ENCODE results near the gene DNAH2. TPM values are rescaled to one million over a fixed set of nuclear protein-coding genes. Genes with fewer than 3 reads are reported as not detected.

Gene DNAH2
- total and polyA plus RNA-seq, 4 experiments from 2014 or later, result not detected

- no peak overlapping the region for H3K27ac ChIP-seq (ENCODE audit: low read depth, low read length)
- no peak for DNase-seq
These were observed 162.7 kb downstream of the DNAH2 start for GRCh38 chr17:7880076-7880868.

GRCh38 chr17:7881276-7882054 lies 163.9 kb downstream of the DNAH2 start:
- H3K4me1 Mint-ChIP-seq, result peaks cover 4 to 11% (median 7%) of the 10 kb centered on the region in 4 donors
- H3K27me3 Mint-ChIP-seq, result no peaks in the 10 kb centered on the region
- H3K9me3 Mint-ChIP-seq, result no peaks in the 10 kb centered on the region
- no peaks in the 10 kb centered on the region for H3K9me3 ChIP-seq (ENCODE audit: control insufficient read depth in 1 of 2, low read length in 2 of 2)
- H3K4me3 ChIP-seq (ENCODE audit: low read length in 2 of 2), result no peak overlapping the region
- no peak overlapping the region for H3K27ac Mint-ChIP-seq
- ChIA-PET POLR2A (ENCODE audit: partially characterized antibody) (no interaction called here), CTCF (ENCODE audit: partially characterized antibody) (no interaction called here)
- peaks cover 47% of the 10 kb centered on the region for H3K4me1 ChIP-seq (ENCODE audit: insufficient read depth, low read length)
- H3K36me3 Mint-ChIP-seq, result peaks cover 0 to 8% of the 10 kb centered on the region in 2 donors
- H3K27ac ChIP-seq (ENCODE audit: low read depth, low read length), result no peak overlapping the region
- intact Hi-C loops (cut with micrococcal nuclease), result no loop called here
- H3K4me3 Mint-ChIP-seq, result no peak overlapping the region
- peaks cover 14% of the 10 kb centered on the region for H3K36me3 ChIP-seq (ENCODE audit: insufficient read depth, low read length)
- DNase-seq, result no peak
- no peaks in the 10 kb centered on the region for H3K27me3 ChIP-seq (ENCODE audit: insufficient read depth, low read length)

More at GRCh38 chr17:7880076-7880868, 162.7 kb downstream of the DNAH2 start:
- Histone ChIP-seq H3K4me3 (ENCODE audit: low read length in 2 of 2) (no peak overlapping the region), H3K27me3 (ENCODE audit: insufficient read depth, low read length) (no peaks in the 10 kb centered on the region), H3K36me3 (ENCODE audit: insufficient read depth, low read length) (peaks cover 14% of the 10 kb centered on the region), H3K4me1 (ENCODE audit: insufficient read depth, low read length) (peaks cover 46% of the 10 kb centered on the region), H3K9me3 (ENCODE audit: control insufficient read depth in 1 of 2, low read length in 2 of 2) (no peaks in the 10 kb centered on the region)
- Mint-ChIP-seq H3K36me3 (peaks cover 0 to 4% of the 10 kb centered on the region in 2 donors), H3K9me3 (no peaks in the 10 kb centered on the region), H3K27ac (no peak overlapping the region), H3K4me3 (no peak overlapping the region), H3K4me1 (peaks cover 6 to 13% (median 8%) of the 10 kb centered on the region in 4 donors), H3K27me3 (no peaks in the 10 kb centered on the region)
- ChIA-PET POLR2A (ENCODE audit: partially characterized antibody) (interaction anchor here (1.3 to 1.4 kb wide), 2 partner anchors 9 to 46 kb away, joined by 3 to 4 read pairs; partner anchors contain the start of gene KDM6B), CTCF (ENCODE audit: partially characterized antibody) (no interaction called here)
- intact Hi-C loops (cut with micrococcal nuclease), result no loop called here

- DNase-seq, result no peak
- Mint-ChIP-seq H3K36me3 (peaks cover 0 to 11% of the 10 kb centered on the region in 2 donors), H3K4me3 (no peak overlapping the region), H3K27me3 (no peaks in the 10 kb centered on the region), H3K4me1 (peaks cover 4 to 12% (median 7%) of the 10 kb centered on the region in 4 donors), H3K27ac (no peak overlapping the region), H3K9me3 (no peaks in the 10 kb centered on the region)
- CTCF ChIA-PET (ENCODE audit: partially characterized antibody), result interaction anchor here (2.6 kb wide), 1 partner anchor 20 kb away, joined by 13 read pairs; no protein-coding TSS in a partner anchor
- Histone ChIP-seq H3K36me3 (ENCODE audit: insufficient read depth, low read length) (peaks cover 14% of the 10 kb centered on the region), H3K4me1 (ENCODE audit: insufficient read depth, low read length) (peaks cover 53% of the 10 kb centered on the region), H3K4me3 (ENCODE audit: low read length in 2 of 2) (no peak overlapping the region), H3K27me3 (ENCODE audit: insufficient read depth, low read length) (no peaks in the 10 kb centered on the region), H3K9me3 (ENCODE audit: control insufficient read depth in 1 of 2, low read length in 2 of 2) (no peaks in the 10 kb centered on the region), H3K27ac (ENCODE audit: low read depth, low read length) (no peak overlapping the region)
- intact Hi-C loops (cut with micrococcal nuclease), result no loop called here
- POLR2A ChIA-PET (ENCODE audit: partially characterized antibody), result interaction anchor here (2.2 kb wide), 1 partner anchor 13 kb away, joined by 6 read pairs; no protein-coding TSS in a partner anchor
These were observed 164.5 kb downstream of the DNAH2 start for GRCh38 chr17:7882068-7882467.

- no peaks in the 10 kb centered on the region for H3K9me3 Mint-ChIP-seq
- peaks cover 0 to 9% of the 10 kb centered on the region in 2 donors for H3K36me3 Mint-ChIP-seq
- CTCF ChIA-PET (ENCODE audit: partially characterized antibody), result interaction anchor here (1.1 to 2.6 kb wide), 5 partner anchors 12 to 107 kb away, joined by 3 to 13 read pairs (median 5); partner anchors contain the start of gene NAA38
- H3K4me1 Mint-ChIP-seq, result peaks cover 4 to 12% (median 6%) of the 10 kb centered on the region in 4 donors
- POLR2A ChIA-PET (ENCODE audit: partially characterized antibody), result interaction anchor here (0.9 to 2.2 kb wide), 4 partner anchors 10 to 49 kb away, joined by 3 to 10 read pairs (median 4); partner anchors contain the start of genes CNTROB and TRAPPC1
- no peaks in the 10 kb centered on the region for H3K27me3 ChIP-seq (ENCODE audit: insufficient read depth, low read length)
- H3K27ac ChIP-seq (ENCODE audit: low read depth, low read length), result peak overlapping the region; percentile 23
- no peak overlapping the region for H3K4me3 Mint-ChIP-seq
- H3K4me3 ChIP-seq (ENCODE audit: low read length in 2 of 2), result no peak overlapping the region
- DNase-seq, result no peak
- H3K36me3 ChIP-seq (ENCODE audit: insufficient read depth, low read length), result peaks cover 14% of the 10 kb centered on the region
- H3K27ac Mint-ChIP-seq, result no peak overlapping the region
- H3K9me3 ChIP-seq (ENCODE audit: control insufficient read depth in 1 of 2, low read length in 2 of 2), result no peaks in the 10 kb centered on the region
- H3K4me1 ChIP-seq (ENCODE audit: insufficient read depth, low read length), result peaks cover 54% of the 10 kb centered on the region
- H3K27me3 Mint-ChIP-seq, result no peaks in the 10 kb centered on the region
- intact Hi-C loops (cut with micrococcal nuclease), result no loop called here
These were observed 165.1 kb downstream of the DNAH2 start for GRCh38 chr17:7882629-7883028.

Other genes with a start within 250 kb of the DNAH2 start
- 10 to 100 TPM; 75.2 to 75.7 TPM for gene ZBTB4, start 238.1 kb upstream of the DNAH2 start, total RNA-seq
- gene ZBTB4, start 238.1 kb upstream of the DNAH2 start, polyA plus RNA-seq, result 10 to 100 TPM in 1 of 2 donors, 1 to 10 TPM in 1; 4.6 to 21.2 TPM
- gene SLC35G6, start 236.3 kb upstream of the DNAH2 start, total RNA-seq, result not detected
- gene SLC35G6, start 236.3 kb upstream of the DNAH2 start, polyA plus RNA-seq, result not detected
- 100 to 1,000 TPM; 178 to 191 TPM for gene POLR2A, start 233.4 kb upstream of the DNAH2 start, total RNA-seq
- 10 to 100 TPM in 1 of 2 donors, 1 to 10 TPM in 1; 8.6 to 76.2 TPM for gene POLR2A, start 233.4 kb upstream of the DNAH2 start, polyA plus RNA-seq
- 10 to 100 TPM; 45.1 to 52.2 TPM for gene TNFSF12, start 168.7 kb upstream of the DNAH2 start, total RNA-seq
- gene TNFSF12, start 168.7 kb upstream of the DNAH2 start, polyA plus RNA-seq, result 10 to 100 TPM; 45.8 to 72.8 TPM
- 1 to 10 TPM; 2.9 to 3.8 TPM for gene TNFSF13, start 159.0 kb upstream of the DNAH2 start, total RNA-seq
- under 1 TPM in 1 of 2 donors, not detected in 1; 0.68 TPM for gene TNFSF13, start 159.0 kb upstream of the DNAH2 start, polyA plus RNA-seq
- 10 to 100 TPM; 37.7 to 40.1 TPM for gene SENP3, start 155.8 kb upstream of the DNAH2 start, total RNA-seq
- 10 to 100 TPM; 13.1 to 15.5 TPM for gene SENP3, start 155.8 kb upstream of the DNAH2 start, polyA plus RNA-seq
- 10 to 100 TPM; 19.8 to 20.9 TPM for gene CD68, start 138.1 kb upstream of the DNAH2 start, total RNA-seq
- under 1 TPM in 1 of 2 donors, not detected in 1; 0.59 TPM for gene CD68, start 138.1 kb upstream of the DNAH2 start, polyA plus RNA-seq
- gene MPDU1, start 133.9 kb upstream of the DNAH2 start, total RNA-seq, result 10 to 100 TPM; 23.8 to 25.0 TPM
- 10 to 100 TPM; 41.7 to 50.1 TPM for gene MPDU1, start 133.9 kb upstream of the DNAH2 start, polyA plus RNA-seq
- 1 to 10 TPM; 1.0 to 1.1 TPM for gene SOX15, start 127.7 kb upstream of the DNAH2 start, total RNA-seq
- gene SOX15, start 127.7 kb upstream of the DNAH2 start, polyA plus RNA-seq, result not detected
- gene FXR2, start 102.8 kb upstream of the DNAH2 start, total RNA-seq, result 10 to 100 TPM; 44.1 to 46.6 TPM
- 10 to 100 TPM in 1 of 2 donors, 1 to 10 TPM in 1; 9.2 to 18.6 TPM for gene FXR2, start 102.8 kb upstream of the DNAH2 start, polyA plus RNA-seq
- 10 to 100 TPM; 65.8 to 76.9 TPM for gene SAT2, start 89.9 kb upstream of the DNAH2 start, total RNA-seq
- gene SAT2, start 89.9 kb upstream of the DNAH2 start, polyA plus RNA-seq, result 10 to 100 TPM; 27.0 to 50.8 TPM
- gene SHBG, start 87.6 kb upstream of the DNAH2 start, total RNA-seq, result not detected
- gene SHBG, start 87.6 kb upstream of the DNAH2 start, polyA plus RNA-seq, result not detected
- under 1 TPM; 0.22 to 0.52 TPM for gene ATP1B2, start 66.8 kb upstream of the DNAH2 start, total RNA-seq
- gene ATP1B2, start 66.8 kb upstream of the DNAH2 start, polyA plus RNA-seq, result not detected
- 10 to 100 TPM; 89.1 to 97.4 TPM for gene TP53, start 30.3 kb upstream of the DNAH2 start, total RNA-seq
- gene TP53, start 30.3 kb upstream of the DNAH2 start, polyA plus RNA-seq, result 10 to 100 TPM; 15.9 to 35.3 TPM
- gene WRAP53, start 29.3 kb upstream of the DNAH2 start, total RNA-seq, result 10 to 100 TPM; 11.9 to 12.5 TPM
- 10 to 100 TPM in 1 of 2 donors, 1 to 10 TPM in 1; 9.8 to 13.1 TPM for gene WRAP53, start 29.3 kb upstream of the DNAH2 start, polyA plus RNA-seq
- gene EFNB3, start 12.5 kb upstream of the DNAH2 start, total RNA-seq, result under 1 TPM; 0.09 to 0.11 TPM
- not detected for gene EFNB3, start 12.5 kb upstream of the DNAH2 start, polyA plus RNA-seq
- gene KDM6B, start 116.5 kb downstream of the DNAH2 start, total RNA-seq, result 100 to 1,000 TPM; 119 to 129 TPM
- gene KDM6B, start 116.5 kb downstream of the DNAH2 start, polyA plus RNA-seq, result 1 to 10 TPM in 1 of 2 donors, not detected in 1; 1.7 TPM
- 1 to 10 TPM; 6.2 to 7.9 TPM for gene TMEM88, start 137.3 kb downstream of the DNAH2 start, total RNA-seq
- not detected for gene TMEM88, start 137.3 kb downstream of the DNAH2 start, polyA plus RNA-seq
- gene NAA38, start 139.8 kb downstream of the DNAH2 start, total RNA-seq, result 10 to 100 TPM; 23.1 to 25.8 TPM
- 100 to 1,000 TPM; 139 to 149 TPM for gene NAA38, start 139.8 kb downstream of the DNAH2 start, polyA plus RNA-seq
- 10 to 100 TPM in 1 of 2 experiments, 1 to 10 TPM in 1; 8.7 to 11.4 TPM for gene CYB5D1, start 140.3 kb downstream of the DNAH2 start, total RNA-seq
- 1 to 10 TPM; 5.1 to 5.2 TPM for gene CYB5D1, start 140.3 kb downstream of the DNAH2 start, polyA plus RNA-seq
- 100 to 1,000 TPM; 274 to 287 TPM for gene CHD3, start 171.0 kb downstream of the DNAH2 start, total RNA-seq
- gene CHD3, start 171.0 kb downstream of the DNAH2 start, polyA plus RNA-seq, result 10 to 100 TPM in 1 of 2 donors, under 1 TPM in 1; 0.84 to 24.4 TPM
- gene RNF227, start 198.5 kb downstream of the DNAH2 start, total RNA-seq, result 1 to 10 TPM; 6.7 to 7.4 TPM
- 1 to 10 TPM; 2.3 to 3.6 TPM for gene RNF227, start 198.5 kb downstream of the DNAH2 start, polyA plus RNA-seq
- 10 to 100 TPM; 13.4 to 14.4 TPM for gene KCNAB3, start 212.1 kb downstream of the DNAH2 start, total RNA-seq
- gene KCNAB3, start 212.1 kb downstream of the DNAH2 start, polyA plus RNA-seq, result under 1 TPM in 1 of 2 donors, not detected in 1; 0.53 TPM
- gene TRAPPC1, start 214.2 kb downstream of the DNAH2 start, total RNA-seq, result 100 to 1,000 TPM; 116 TPM
- gene TRAPPC1, start 214.2 kb downstream of the DNAH2 start, polyA plus RNA-seq, result 100 to 1,000 TPM; 239 to 240 TPM
- 10 to 100 TPM; 29.7 to 30.1 TPM for gene CNTROB, start 214.5 kb downstream of the DNAH2 start, total RNA-seq
- 10 to 100 TPM in 1 of 2 donors, 1 to 10 TPM in 1; 3.9 to 12.6 TPM for gene CNTROB, start 214.5 kb downstream of the DNAH2 start, polyA plus RNA-seq